ENCODE results near the gene YARS1.

The YARS1 gene

DNA sequence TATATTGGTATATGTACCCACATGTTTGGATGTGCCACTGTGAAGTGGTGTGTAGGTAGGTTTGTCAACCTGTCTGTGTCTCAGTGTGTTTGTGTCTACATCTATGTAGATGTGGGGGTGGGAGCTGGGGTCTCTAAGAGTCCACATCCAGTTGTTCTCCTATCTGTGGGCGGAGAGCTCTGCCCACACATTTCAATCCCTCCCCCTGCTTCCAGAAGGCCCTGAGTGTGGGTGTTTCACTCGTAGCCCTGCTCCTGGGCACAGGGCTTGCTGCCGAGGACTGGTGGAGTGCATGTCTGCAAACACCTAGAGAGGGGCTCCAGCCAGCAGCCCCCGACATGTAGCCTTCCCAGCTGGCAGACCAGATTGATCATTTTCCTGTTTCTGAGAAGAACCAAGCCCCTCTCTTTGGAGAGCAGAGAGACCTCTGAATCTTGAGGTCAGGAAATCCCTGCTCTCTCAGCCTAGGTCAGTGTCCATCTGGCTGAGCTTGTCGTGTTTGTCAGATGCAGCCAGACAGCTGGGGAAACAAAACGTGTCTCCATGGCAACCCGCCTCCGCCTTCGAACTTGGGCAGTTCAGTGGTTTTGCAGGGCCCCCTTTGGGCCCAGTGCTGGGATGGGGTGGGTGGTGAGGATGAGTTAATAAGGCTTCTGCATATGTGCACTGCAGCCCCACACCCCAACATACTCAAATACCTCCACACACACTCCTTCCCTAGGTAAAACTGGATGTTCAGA lies 83.4 kb downstream of the YARS1 start:
- H3K4me1 ChIP-seq (ENCODE audit: control insufficient read depth, insufficient read depth, low read length) = no peaks in the 10 kb centered on the region
- DNase-seq (ENCODE audit: low read depth) = no peak
- no peak overlapping the region for H3K4me3 ChIP-seq (ENCODE audit: low read length)
- no peaks in the 10 kb centered on the region for H3K9me3 ChIP-seq (ENCODE audit: control insufficient read depth, low read length)
- H3K9ac ChIP-seq (ENCODE audit: low read length) = no peak overlapping the region
- H3K27me3 ChIP-seq (replicated peaks; ENCODE audit: control insufficient read depth, insufficient read depth, low read length) = no peaks in the 10 kb centered on the region
- no peaks in the 10 kb centered on the region for H3K36me3 ChIP-seq (ENCODE audit: control insufficient read depth, insufficient read depth, low read length, severe bottlenecking)

DNA sequence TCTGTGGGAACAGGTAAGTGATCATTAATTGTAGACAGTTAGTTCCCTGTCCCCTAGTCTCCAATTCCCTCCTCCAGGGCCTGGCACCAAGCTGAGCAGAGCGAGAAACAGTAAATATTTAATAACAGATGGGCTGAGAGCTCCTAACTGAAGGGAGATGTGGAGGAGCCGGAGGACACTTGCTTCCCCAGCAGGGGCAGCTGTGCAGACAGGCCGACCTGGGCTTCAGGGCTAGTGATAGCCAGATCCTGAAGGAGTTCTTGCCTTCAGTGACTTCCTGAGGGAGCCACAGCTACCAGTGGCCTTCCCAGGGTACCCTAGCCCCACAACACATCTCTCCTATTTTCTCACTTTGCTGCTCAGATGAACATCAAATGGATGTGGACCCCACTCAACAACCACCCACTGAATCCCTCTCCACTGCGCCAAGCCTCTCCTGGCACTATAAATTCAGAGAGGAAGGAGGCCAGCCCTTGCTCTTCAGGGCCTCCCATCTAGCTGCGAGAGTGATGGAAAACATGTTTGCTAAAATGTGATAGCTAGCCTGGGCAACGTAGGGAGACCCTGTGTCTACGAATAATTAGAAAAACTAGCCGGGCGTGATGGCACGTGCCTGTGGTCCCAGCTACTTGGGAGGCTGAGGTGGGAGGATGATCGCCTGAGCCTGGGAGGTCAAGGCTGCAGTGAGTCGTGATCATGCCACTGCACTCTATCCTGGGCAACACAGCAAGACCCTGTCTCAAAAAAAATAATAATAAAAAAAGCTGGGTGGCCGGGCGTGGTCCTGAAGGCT lies 87.7 kb downstream of the YARS1 start:
- Histone ChIP-seq H3K27me3 (replicated peaks; ENCODE audit: control insufficient read depth, insufficient read depth, low read length) (no peaks in the 10 kb centered on the region), H3K36me3 (ENCODE audit: control insufficient read depth, insufficient read depth, low read length, severe bottlenecking) (no peaks in the 10 kb centered on the region), H3K4me3 (ENCODE audit: low read length) (no peak overlapping the region), H3K9me3 (ENCODE audit: control insufficient read depth, low read length) (no peaks in the 10 kb centered on the region), H3K9ac (ENCODE audit: low read length) (no peak overlapping the region), H3K4me1 (ENCODE audit: control insufficient read depth, insufficient read depth, low read length) (peaks cover 12% of the 10 kb centered on the region)
- no peak for DNase-seq (ENCODE audit: low read depth)

DNA sequence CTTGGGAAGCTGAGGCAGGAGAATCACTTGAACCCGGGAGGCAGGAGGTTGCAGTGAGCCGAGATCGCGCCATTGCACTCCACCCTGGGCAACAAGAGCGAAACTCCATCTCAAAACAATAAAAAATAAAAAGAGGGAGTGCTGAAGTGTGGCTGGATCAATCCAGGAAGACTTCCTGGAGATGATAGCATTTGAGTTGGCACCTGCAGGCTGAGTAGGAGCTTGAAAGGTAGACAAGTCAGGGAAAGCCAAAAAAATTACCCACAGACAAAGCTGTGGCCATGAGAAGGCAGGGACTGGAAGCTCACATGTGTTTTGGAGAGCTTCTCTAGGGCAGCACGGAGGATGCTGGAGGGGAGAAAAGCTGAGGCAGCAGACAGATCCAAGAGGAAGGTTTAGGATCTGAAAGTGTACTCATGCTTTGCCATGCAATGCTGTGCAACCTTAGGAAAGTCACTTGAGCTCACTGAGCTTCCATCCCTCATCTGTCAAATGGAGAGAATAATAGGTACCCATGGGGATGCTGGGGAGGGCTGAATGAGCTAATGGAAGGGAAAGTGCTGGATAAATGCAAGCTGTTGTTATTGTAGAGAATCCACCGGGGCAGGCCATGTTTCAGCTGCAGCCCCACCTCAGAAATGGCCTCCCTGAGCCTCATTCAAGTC lies 88.6 kb downstream of the YARS1 start:
- no peak overlapping the region for H3K4me3 ChIP-seq (ENCODE audit: low read length)
- no peaks in the 10 kb centered on the region for H3K36me3 ChIP-seq (ENCODE audit: control insufficient read depth, insufficient read depth, low read length, severe bottlenecking)
- peaks cover 14% of the 10 kb centered on the region for H3K4me1 ChIP-seq (ENCODE audit: control insufficient read depth, insufficient read depth, low read length)
- H3K9me3 ChIP-seq (ENCODE audit: control insufficient read depth, low read length) = no peaks in the 10 kb centered on the region
- no peak for DNase-seq (ENCODE audit: low read depth)
- H3K9ac ChIP-seq (ENCODE audit: low read length) = no peak overlapping the region
- no peaks in the 10 kb centered on the region for H3K27me3 ChIP-seq (replicated peaks; ENCODE audit: control insufficient read depth, insufficient read depth, low read length)

DNA sequence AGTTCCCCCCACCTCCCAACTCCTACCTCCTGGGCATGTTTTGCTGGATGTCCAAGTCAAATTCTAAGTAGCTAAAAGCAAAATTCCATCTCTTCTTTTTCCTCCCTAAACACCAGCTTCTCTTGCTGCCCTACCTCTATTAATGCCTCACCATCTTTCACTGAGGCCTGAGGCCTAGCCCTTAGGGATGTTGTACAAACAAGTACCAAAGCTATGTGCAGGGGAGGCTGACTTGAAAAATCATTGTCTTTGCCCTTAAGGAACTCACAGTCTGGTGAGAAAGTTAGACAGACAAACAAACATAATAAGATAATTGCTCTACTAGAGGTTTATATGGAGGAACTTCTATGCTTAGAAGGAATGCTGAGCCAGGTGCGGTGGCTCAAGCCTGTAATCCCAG lies 89.3 kb downstream of the YARS1 start:
- no peak for DNase-seq (ENCODE audit: low read depth)

DNA sequence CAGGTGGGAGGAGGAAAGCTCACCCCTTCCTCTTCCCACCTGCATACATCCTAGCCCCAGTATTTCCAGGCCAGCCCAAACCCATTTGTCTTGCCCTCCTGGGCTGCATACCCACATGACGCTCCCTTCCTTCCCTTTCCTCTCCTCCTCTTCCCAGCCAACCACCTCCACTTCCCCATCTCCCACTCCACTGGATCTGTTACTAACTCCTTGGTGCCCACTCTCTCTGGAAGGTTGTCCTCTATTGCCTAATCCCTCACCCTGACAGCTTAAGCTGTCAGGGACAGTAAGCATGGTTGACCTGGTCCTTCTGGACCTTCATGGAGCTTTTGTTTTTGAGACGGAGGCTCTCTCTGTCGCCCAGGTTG lies 91.6 kb downstream of the YARS1 start:
- Histone ChIP-seq H3K9ac (ENCODE audit: low read length) (no peak overlapping the region), H3K9me3 (ENCODE audit: control insufficient read depth, low read length) (no peaks in the 10 kb centered on the region), H3K27me3 (replicated peaks; ENCODE audit: control insufficient read depth, insufficient read depth, low read length) (no peaks in the 10 kb centered on the region), H3K4me3 (ENCODE audit: low read length) (no peak overlapping the region), H3K4me1 (ENCODE audit: control insufficient read depth, insufficient read depth, low read length) (peaks cover 14% of the 10 kb centered on the region), H3K36me3 (ENCODE audit: control insufficient read depth, insufficient read depth, low read length, severe bottlenecking) (no peaks in the 10 kb centered on the region)
- DNase-seq (ENCODE audit: low read depth) = no peak

More for the DNA sequence above, 89.3 kb downstream of the YARS1 start:
- Histone ChIP-seq H3K9ac (ENCODE audit: low read length) (no peak overlapping the region), H3K4me3 (ENCODE audit: low read length) (no peak overlapping the region), H3K27me3 (replicated peaks; ENCODE audit: control insufficient read depth, insufficient read depth, low read length) (no peaks in the 10 kb centered on the region), H3K36me3 (ENCODE audit: control insufficient read depth, insufficient read depth, low read length, severe bottlenecking) (no peaks in the 10 kb centered on the region), H3K9me3 (ENCODE audit: control insufficient read depth, low read length) (no peaks in the 10 kb centered on the region), H3K4me1 (ENCODE audit: control insufficient read depth, insufficient read depth, low read length) (peaks cover 14% of the 10 kb centered on the region)

Measured in adipocyte (in vitro differentiated cells).